NCI-H2196 treated with DMSO at 0.1 percent for 48 hours (cell line): Measurements from ENCODE around the gene TP63.

ENCODE experiments used
- DNase-seq: peaks from one replicate; lab custom pipeline; 2025; ENCODE audit not compliant: unreplicated experiment; lab: John Stamatoyannopoulos, UW

Gene TP63

GRCh38 chr3:189845069-189845468 is 213.9 kb downstream of the TP63 start:
- DNase-seq: no peak

DNA sequence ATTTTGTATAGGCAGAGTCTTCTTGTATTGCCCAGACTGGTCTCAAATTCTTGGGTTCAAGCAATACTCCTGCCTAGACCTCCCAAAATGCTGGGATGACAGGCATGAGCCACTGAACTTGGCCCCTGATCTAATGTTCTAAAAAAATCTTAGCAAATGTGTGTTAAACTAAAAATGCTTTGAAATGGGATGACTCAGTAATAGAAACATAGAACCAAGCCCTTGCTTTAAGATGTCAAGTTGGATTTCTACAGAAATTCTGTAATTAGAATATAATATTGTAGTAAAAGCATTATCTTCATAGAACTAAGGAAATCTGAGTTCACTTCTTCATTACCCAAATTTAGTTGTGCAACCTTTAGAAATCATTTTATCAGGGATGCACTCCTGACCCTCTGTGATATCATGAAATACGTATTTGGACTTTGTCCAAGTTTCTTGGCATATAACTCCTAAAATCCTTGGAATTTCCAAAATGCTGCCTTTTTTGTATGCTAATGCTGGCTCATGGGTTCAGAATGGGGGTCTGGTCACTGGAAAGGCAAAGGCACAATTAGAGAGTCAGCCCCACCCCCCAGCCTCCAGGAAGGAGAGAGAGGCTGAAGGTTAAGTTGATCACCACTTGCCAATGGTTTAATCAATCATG is 217.3 kb downstream of the TP63 start:
- DNase-seq: no peak

GRCh38 chr3:189849262-189849661 is 218.1 kb downstream of the TP63 start:
- DNase-seq: no peak

DNA sequence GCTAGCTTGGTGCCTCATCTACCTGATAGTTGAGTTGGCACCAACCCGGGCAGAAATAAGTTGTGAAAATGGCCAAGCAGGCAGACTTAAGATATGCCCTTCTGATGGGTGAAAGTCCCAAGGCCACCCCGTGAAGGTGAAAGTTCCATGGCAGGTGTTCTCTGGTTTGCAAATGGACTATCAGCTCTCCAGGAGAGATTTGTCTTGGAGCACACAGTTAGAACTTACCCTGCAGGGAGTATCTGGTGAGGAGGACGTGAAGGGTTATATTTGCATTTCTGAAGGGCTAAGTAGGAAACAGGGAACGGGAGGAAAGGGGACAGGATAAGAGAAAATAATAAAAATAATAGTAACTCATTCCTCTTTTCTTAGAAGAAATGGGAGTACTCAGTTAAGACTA is 220.5 kb downstream of the TP63 start:
- no peak for DNase-seq

DNA sequence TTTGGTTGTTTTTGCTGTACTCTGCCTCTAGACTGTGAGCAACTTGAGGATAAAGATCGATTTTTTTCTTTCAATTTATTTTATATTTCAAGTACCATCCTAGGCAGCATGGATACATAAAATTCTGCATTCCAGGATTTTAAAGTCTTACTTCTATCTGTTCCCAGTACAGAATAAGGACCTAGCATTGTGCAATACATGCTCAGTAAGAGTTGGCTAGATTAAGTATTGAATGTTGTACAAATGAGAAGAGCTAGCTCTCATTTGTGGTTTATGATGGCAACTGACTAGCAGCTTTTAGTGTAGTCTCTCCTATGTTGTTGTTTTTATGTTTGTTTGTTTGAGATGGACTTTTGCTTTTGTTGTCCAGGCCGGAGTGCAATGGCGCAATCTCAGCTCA is 222.7 kb downstream of the TP63 start:
- no peak for DNase-seq

- no peak for DNase-seq
Observed at GRCh38 chr3:189860296-189860695, 229.1 kb downstream of the TP63 start.

- no peak for DNase-seq
Observed at GRCh38 chr3:189862385-189862998, 231.3 kb downstream of the TP63 start.

DNA sequence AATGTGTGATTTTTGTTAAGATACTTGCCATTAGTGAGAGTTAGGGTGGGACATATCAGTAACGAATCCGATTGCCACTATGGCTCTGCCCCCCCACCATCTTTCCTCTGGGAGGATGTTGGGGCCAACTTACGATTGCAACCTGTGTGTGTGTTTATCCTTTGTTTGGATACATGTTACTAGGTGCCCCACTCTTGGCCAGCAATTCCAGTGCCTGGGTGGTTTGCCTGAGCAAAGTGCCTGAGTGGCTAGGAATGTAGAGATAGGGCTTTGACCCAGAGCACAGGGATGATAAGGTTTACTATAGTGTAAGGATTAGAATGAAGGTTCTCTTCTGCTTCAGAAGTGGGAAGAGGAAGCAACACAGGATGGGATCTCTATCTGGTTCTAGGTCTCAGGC is 231.8 kb downstream of the TP63 start:
- no peak for DNase-seq

- DNase-seq: no peak
Observed at GRCh38 chr3:189868061-189868460, 236.9 kb downstream of the TP63 start.

GRCh38 chr3:189869165-189869564 is 238.0 kb downstream of the TP63 start:
- no peak for DNase-seq

DNA sequence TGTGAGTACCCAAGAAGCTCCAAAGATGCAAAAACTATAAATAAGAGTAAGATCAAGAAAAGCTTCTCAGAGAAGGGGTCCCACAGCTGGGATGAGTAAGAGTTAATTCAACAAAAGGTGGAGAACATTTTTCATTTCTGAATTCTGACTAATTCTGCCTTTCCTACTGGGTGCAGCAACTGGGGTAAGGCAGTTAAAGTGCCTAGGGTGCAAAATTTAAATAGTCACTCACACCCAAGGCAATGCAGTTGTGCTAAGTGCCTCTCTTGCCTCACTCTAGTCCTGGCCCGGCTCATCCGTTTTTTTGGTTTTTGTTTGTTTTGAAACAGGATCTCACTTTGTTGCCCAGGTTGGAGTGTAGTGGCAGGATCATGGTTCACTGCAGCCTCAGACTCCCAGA is 240.2 kb downstream of the TP63 start:
- no peak for DNase-seq

DNA sequence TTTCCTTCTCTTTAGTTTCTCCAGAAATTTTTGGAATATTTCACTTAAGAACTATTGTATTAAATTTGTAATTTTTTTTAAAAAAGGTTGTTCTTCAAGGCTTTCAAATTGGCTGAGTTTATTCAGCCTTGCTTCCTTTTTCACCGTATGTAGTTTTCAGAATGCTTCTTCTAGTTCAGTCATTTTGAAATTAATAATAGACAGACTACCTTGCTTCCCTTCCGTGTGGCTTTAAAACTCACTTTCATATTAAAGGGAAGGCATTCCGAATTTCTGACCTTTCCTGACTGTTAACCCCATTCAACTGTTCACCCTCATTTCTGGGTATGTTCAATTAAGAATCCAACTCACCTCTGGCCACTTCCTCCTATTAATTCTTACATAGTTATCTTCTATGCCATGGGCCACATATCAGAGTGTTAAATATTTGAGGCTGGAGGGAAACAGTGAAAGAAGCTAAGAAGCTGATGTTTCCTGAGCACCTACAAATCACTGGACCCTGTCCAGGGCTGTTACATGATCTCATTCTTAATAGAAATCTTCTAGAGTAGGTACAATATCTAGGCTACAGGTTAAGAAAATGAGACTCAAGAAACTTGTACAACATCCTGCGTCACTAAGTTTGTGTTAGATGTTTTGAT is 252.0 kb downstream of the TP63 start:
- DNase-seq: no peak

DNA sequence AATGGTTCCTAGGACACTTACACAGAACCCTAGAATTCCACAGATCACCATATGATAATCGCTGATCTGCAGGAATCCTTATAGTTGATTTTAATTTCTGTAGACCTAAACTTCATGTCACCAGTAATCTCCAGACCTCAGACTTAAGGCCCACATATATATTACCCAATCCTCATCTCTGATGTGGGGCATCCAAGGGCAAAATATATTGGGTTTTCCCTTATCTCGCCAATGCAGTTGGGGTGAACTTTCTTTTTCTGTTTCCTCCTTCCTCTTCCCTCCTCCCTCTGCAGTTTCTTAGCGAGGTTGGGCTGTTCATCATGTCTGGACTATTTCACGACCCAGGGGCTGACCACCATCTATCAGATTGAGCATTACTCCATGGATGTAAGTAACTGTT is 259.3 kb downstream of the TP63 start:
- DNase-seq: no peak

GRCh38 chr3:189896533-189896932 is 265.3 kb downstream of the TP63 start:
- no peak for DNase-seq

DNA sequence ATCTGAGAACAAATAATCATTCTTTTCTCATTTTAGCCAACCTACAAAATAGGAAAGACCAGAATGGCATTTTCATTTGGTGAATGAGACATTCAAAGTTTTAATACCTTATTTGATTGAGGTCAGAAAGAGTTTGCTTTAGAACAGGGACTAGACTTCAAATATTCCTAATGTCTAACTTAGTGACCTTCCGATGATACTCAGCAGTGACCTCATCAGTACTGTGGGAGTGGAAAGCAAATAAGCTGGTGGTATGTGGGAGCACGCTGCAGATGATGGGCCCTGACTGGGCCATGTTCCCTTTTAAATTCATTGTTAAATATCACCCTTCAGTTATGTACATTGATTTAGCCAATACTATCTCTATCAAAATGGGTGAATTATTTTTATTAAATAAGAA is 266.2 kb downstream of the TP63 start:
- DNase-seq: no peak

DNA sequence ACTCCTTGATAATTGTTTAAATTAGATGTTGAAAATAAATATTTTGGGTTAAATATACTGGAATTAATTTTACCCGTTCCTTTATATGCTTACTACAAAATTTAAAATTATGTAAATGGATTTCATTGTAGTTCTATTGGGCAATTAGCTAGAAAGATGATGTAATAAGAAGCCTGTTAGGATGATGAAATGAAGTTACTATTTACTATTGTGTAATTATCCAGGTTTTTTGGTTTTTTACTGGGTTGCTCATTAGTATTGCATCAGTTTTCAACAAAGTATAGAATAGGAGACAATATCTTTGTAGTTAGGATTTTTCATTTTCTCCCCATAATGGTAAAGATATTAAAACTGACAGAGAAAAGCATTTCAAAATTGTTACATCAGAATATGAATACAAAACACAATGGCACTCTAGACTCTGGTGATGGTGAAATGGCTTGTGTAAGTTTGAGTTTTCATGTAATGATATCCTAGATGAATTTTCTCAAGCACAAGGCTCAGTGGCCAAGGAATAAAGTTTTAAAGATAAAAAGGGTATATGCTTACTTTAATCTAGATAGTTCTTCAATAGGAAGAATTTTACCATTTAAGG is 267.5 kb downstream of the TP63 start:
- no peak for DNase-seq

DNA sequence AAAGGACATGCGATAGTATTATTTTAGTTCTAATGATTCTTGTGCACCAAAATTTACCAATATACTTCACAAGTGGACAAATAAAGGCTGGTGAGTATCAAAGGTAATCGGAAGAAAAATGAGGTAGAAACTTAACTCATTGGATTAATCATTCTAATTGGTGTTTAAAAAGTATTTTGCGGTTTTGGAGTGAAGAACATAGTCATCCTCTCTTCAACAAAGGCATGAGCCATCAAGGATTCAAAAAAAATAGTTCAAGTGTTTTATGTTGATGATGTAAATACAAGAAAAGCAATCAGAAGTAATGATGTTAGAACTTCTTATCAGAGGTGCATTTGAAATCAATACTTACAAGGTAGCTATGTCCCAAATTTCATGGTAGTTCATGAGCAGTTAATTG is 268.0 kb downstream of the TP63 start:
- no peak for DNase-seq

DNA sequence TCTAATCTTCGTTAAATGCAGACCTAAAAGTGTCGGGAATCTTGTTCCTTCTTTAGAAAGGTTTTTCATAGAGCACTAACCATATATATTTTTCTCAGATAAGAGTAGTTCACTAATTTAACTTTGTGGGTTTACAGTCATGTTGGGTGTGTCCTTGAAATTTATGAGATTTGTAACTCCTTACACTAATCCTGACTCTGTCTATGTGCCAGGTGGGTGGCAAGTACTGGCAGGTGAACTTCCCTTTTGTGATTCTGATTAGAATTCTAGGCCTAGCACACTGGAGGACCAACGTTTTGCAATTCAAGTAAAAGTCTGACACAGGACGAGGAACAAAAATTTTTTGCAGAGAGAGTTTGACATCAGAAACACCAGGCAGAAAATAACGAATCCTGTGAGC is 269.4 kb downstream of the TP63 start:
- DNase-seq: no peak

GRCh38 chr3:189901481-189901880 is 270.3 kb downstream of the TP63 start:
- no peak for DNase-seq

- DNase-seq: no peak
Observed at GRCh38 chr3:189902230-189903186, 271.3 kb downstream of the TP63 start.

DNA sequence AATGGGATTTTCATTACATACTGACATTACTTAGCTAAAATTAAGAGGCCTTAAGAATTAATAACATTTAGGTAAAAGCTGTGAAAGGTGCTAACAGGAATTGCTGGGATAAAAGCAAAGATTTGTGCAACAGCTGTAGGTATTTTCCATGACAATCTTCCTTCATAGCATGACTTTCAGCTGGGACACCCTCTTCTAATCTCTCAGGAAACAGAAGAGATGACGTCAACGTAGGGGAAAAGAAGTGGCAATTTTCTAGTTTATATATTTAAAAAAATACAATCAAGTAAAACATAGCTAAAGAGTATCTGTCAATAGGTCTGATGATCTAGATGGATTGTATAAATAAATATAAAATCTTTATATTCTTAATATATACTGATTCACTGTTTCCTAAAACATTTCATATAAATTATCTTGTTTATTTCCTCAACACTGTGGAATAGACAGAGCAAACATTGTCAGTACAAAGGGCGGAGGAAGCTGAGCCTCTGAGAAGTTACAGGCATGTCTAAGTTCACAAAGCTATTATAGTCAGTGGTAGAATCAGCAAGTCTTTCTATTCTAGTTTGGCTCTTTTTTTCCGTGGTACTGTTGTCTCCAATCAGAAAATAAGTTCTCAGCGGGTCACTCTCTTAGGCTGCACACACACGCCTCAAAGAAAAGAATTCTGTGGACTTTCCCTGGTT is 272.5 kb downstream of the TP63 start:
- DNase-seq: no peak
